ENCODE measurements around the gene B9D1. TPM values are rescaled to one million over a fixed set of nuclear protein-coding genes. Genes with fewer than 3 reads are reported as not detected.

Gene B9D1
- total RNA-seq, 1 experiment from 2014 or later: 31.9 TPM

- TF ChIP-seq CTCF (IDR thresholded peaks at IDR 0.05) (no peak), NR3C1 (CRISPR knock-in tag; conservative IDR thresholded peaks at IDR 0.05; ENCODE audit: low read depth) (no peak), OVOL2 (CRISPR knock-in tag; IDR thresholded peaks at IDR 0.05; ENCODE audit: borderline replicate concordance) (no peak)
- TF ChIP-seq, protein P1, sequence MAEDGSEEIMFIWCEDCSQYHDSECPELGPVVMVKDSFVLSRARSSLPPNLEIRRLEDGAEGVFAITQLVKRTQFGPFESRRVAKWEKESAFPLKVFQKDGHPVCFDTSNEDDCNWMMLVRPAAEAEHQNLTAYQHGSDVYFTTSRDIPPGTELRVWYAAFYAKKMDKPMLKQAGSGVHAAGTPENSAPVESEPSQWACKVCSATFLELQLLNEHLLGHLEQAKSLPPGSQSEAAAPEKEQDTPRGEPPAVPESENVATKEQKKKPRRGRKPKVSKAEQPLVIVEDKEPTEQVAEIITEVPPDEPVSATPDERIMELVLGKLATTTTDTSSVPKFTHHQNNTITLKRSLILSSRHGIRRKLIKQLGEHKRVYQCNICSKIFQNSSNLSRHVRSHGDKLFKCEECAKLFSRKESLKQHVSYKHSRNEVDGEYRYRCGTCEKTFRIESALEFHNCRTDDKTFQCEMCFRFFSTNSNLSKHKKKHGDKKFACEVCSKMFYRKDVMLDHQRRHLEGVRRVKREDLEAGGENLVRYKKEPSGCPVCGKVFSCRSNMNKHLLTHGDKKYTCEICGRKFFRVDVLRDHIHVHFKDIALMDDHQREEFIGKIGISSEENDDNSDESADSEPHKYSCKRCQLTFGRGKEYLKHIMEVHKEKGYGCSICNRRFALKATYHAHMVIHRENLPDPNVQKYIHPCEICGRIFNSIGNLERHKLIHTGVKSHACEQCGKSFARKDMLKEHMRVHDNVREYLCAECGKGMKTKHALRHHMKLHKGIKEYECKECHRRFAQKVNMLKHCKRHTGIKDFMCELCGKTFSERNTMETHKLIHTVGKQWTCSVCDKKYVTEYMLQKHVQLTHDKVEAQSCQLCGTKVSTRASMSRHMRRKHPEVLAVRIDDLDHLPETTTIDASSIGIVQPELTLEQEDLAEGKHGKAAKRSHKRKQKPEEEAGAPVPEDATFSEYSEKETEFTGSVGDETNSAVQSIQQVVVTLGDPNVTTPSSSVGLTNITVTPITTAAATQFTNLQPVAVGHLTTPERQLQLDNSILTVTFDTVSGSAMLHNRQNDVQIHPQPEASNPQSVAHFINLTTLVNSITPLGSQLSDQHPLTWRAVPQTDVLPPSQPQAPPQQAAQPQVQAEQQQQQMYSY (CRISPR knock-in tag; IDR thresholded peaks at IDR 0.05): no peak
Observed at GRCh38 chr17:19379361-19380065, 17.0 kb upstream of the B9D1 start (continued).

DNA sequence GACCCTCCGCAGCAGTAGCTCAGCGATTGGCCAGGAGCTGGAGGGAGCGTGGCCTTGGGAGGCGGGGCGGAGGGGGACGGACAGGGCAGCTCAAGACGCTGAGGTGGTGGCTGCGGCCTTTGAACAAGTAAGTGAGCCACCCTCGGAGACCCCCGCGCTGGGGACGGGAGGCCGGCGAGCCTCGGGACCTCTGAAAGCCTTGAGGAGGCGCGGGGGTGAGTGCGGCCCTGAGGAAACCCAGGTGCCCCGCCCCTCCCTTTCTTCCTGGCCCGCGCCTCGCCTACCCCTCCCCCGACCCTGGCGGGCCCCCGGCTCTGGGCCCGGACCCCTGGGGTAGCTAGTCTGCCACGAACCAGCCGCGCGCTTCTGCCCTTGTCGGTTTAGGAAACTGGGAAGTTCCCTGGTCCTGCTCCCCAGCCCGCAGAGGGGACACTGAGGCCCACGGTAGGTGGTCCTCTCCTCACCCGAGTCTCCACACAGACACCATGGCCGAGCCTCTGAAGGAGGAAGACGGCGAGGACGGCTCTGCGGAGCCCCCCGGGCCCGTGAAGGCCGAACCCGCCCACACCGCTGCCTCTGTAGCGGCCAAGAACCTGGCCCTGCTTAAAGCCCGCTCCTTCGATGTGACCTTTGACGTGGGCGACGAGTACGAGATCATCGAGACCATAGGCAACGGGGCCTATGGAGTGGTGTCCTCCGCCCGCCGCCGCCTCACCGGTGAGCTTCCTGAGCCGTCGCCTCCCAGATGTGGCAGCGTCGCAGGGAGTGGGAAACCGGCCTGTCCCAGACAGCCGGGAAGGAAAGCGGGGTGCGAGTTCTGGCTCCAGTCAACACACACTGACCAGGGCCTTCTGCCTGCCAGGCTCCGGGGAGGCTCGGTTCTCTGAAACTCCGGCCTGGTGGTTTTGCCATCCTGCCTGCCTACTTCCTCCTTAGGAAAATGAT, 16.2 kb upstream of the B9D1 start, which contains the start of gene MAPK7:
MAPK7 (plus strand) TSS at position 83 of the 945 bp plus-strand sequence; CDS start at position 486, 403 bp downstream.
- H3K4me1 Mint-ChIP-seq: peaks cover 16% of the 10 kb centered on the region
- CTCF ChIA-PET: interaction anchor here (0.7 to 2.6 kb wide), 21 partner anchors 8 to 631 kb away, joined by 3 to 87 read pairs (median 7); partner anchors contain the start of genes ALDH3A2, B9D1, MFAP4 and SLC47A1
- POLR2A ChIA-PET: interaction anchor here (0.8 to 1.9 kb wide), 15 partner anchors 8 to 599 kb away, joined by 3 to 14 read pairs (median 5); partner anchors contain the start of genes AKAP10, ALDH3A2, B9D1 and MFAP4
- H3K4me3 Mint-ChIP-seq: peak within 1 kb of the TSS; percentile 99
- peak within 1 kb of the TSS; percentile 97 for H3K27ac Mint-ChIP-seq
- no peaks in the 10 kb centered on the region for H3K27me3 Mint-ChIP-seq (ENCODE audit: low read depth)
- ATAC-seq (peak; percentile 7), DNase-seq (ENCODE audit: low spot score) (no peak)
- TF ChIP-seq ERG (CRISPR knock-in tag; IDR thresholded peaks at IDR 0.05): no peak
- TF ChIP-seq, protein P2, sequence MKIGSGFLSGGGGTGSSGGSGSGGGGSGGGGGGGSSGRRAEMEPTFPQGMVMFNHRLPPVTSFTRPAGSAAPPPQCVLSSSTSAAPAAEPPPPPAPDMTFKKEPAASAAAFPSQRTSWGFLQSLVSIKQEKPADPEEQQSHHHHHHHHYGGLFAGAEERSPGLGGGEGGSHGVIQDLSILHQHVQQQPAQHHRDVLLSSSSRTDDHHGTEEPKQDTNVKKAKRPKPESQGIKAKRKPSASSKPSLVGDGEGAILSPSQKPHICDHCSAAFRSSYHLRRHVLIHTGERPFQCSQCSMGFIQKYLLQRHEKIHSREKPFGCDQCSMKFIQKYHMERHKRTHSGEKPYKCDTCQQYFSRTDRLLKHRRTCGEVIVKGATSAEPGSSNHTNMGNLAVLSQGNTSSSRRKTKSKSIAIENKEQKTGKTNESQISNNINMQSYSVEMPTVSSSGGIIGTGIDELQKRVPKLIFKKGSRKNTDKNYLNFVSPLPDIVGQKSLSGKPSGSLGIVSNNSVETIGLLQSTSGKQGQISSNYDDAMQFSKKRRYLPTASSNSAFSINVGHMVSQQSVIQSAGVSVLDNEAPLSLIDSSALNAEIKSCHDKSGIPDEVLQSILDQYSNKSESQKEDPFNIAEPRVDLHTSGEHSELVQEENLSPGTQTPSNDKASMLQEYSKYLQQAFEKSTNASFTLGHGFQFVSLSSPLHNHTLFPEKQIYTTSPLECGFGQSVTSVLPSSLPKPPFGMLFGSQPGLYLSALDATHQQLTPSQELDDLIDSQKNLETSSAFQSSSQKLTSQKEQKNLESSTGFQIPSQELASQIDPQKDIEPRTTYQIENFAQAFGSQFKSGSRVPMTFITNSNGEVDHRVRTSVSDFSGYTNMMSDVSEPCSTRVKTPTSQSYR (CRISPR knock-in tag; IDR thresholded peaks at IDR 0.05): 0 out of 2 replicates have a peak, but pooled peaks have one; percentile 35
- no peak for TF ChIP-seq AFF4 (CRISPR knock-in tag; IDR thresholded peaks at IDR 0.05; ENCODE audit: borderline replicate concordance)
- TF ChIP-seq E2F5 (CRISPR knock-in tag; IDR thresholded peaks at IDR 0.05): 0 out of 2 replicates have a peak, but pooled peaks have one; percentile 15
- no peak for TF ChIP-seq IRF2 (CRISPR knock-in tag; IDR thresholded peaks at IDR 0.05; ENCODE audit: borderline replicate concordance, low read depth)
- TF ChIP-seq CTCF (IDR thresholded peaks at IDR 0.05): no peak
- no peak for TF ChIP-seq CREB1 (CRISPR knock-in tag; IDR thresholded peaks at IDR 0.05)
- peak; percentile 48; the same call in 1 of the 2 replicates for TF ChIP-seq HMGXB4 (CRISPR knock-in tag; IDR thresholded peaks at IDR 0.05)
- H3K36me3 Mint-ChIP-seq: peaks cover 35% of the 10 kb centered on the region
- H3K9me3 Mint-ChIP-seq: no peaks in the 10 kb centered on the region

Data from WTC11 (cell line).